ENCODE results near the gene UBTD1.
"Not testable (repeated sequence)": the region's sequence is repeated elsewhere in the genome, so short reads cannot be mapped to it uniquely, and the experiment has no call there.

Gene UBTD1

GRCh38 chr10:97466755-97467154 lies 32.0 kb upstream of the UBTD1 start:
- TF ChIP-seq, protein P1, sequence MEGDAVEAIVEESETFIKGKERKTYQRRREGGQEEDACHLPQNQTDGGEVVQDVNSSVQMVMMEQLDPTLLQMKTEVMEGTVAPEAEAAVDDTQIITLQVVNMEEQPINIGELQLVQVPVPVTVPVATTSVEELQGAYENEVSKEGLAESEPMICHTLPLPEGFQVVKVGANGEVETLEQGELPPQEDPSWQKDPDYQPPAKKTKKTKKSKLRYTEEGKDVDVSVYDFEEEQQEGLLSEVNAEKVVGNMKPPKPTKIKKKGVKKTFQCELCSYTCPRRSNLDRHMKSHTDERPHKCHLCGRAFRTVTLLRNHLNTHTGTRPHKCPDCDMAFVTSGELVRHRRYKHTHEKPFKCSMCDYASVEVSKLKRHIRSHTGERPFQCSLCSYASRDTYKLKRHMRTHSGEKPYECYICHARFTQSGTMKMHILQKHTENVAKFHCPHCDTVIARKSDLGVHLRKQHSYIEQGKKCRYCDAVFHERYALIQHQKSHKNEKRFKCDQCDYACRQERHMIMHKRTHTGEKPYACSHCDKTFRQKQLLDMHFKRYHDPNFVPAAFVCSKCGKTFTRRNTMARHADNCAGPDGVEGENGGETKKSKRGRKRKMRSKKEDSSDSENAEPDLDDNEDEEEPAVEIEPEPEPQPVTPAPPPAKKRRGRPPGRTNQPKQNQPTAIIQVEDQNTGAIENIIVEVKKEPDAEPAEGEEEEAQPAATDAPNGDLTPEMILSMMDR (IDR thresholded peaks at IDR 0.05; ENCODE audit: low read depth, low read length, missing control alignments), result no peak
- DNase-seq (ENCODE audit: low read depth), result no peak
- no peak overlapping the region for H3K4me3 ChIP-seq (ENCODE audit: low read depth, low read length)

DNA sequence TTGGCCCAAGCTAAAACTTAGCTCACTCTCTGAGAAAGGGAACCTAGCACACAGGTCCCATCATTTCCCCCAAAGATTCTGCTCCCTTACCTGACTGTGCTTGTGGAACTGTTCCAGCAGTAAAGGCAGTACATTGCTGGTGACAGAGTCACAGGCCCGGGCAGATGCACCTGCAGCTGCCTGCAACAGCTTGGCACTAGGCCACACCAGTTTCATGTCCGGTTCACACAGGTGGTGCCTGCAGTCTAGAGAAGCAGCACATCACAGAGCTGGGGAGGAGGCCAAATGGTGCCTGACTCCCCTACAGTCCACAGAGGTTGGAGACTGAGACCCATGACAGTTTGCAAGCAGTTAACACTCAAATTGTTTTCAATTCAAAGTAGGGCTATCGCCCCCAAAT lies 30.6 kb upstream of the UBTD1 start:
- DNase-seq (ENCODE audit: low read depth), result no peak
- no peak overlapping the region for H3K4me3 ChIP-seq (ENCODE audit: low read depth, low read length)

DNA sequence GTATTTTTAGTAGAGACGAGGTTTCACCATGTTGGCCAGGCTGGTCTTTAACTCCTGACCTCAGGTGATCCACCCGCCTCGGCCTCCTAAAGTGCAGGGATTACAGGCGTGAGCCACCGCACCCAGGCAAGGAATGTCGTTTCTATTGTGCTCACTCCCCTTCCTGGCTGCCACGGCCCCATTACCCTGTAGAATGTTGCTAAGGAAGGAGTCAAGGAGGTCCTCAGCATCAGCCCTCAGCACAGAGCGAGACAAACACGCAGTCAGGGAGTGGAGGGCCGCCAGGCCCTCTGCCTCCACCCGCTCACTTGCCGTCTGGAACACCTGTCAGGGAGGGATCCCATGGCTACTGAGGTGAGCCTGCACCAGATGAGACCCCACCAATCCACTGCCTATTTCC lies 29.9 kb upstream of the UBTD1 start:
- H3K4me3 ChIP-seq (ENCODE audit: low read depth, low read length); DNase-seq (ENCODE audit: low read depth): not testable (repeated sequence)

More for the DNA sequence above, 30.6 kb upstream of the UBTD1 start:
- TF ChIP-seq, protein P1 (IDR thresholded peaks at IDR 0.05; ENCODE audit: low read depth, low read length, missing control alignments), result no peak

GRCh38 chr10:97474918-97475317 lies 23.8 kb upstream of the UBTD1 start:
- DNase-seq (ENCODE audit: low read depth), result no peak
- TF ChIP-seq, protein P1 (IDR thresholded peaks at IDR 0.05; ENCODE audit: low read depth, low read length, missing control alignments), result no peak
- H3K4me3 ChIP-seq (ENCODE audit: low read depth, low read length), result no peak overlapping the region

- H3K4me3 ChIP-seq (ENCODE audit: low read depth, low read length), result no peak overlapping the region
- no peak for DNase-seq (ENCODE audit: low read depth)
- TF ChIP-seq, protein P1 (IDR thresholded peaks at IDR 0.05; ENCODE audit: low read depth, low read length, missing control alignments), result no peak
Observed at GRCh38 chr10:97475936-97476594, 22.7 kb upstream of the UBTD1 start.

GRCh38 chr10:97479410-97479809 lies 19.3 kb upstream of the UBTD1 start:
- H3K4me3 ChIP-seq (ENCODE audit: low read depth, low read length); DNase-seq (ENCODE audit: low read depth): not testable (repeated sequence)

- no peak for DNase-seq (ENCODE audit: low read depth)
- no peak overlapping the region for H3K4me3 ChIP-seq (ENCODE audit: low read depth, low read length)
- TF ChIP-seq, protein P1 (IDR thresholded peaks at IDR 0.05; ENCODE audit: low read depth, low read length, missing control alignments), result no peak
Observed at GRCh38 chr10:97479939-97480338, 18.8 kb upstream of the UBTD1 start.

GRCh38 chr10:97481071-97481470 lies 17.7 kb upstream of the UBTD1 start:
- no peak overlapping the region for H3K4me3 ChIP-seq (ENCODE audit: low read depth, low read length)
- no peak for DNase-seq (ENCODE audit: low read depth)
- TF ChIP-seq, protein P1 (IDR thresholded peaks at IDR 0.05; ENCODE audit: low read depth, low read length, missing control alignments), result no peak

Data from GM12864 (cell line).